MG63 (cell line): ENCODE measurements around the gene MYO7B. TPM values are rescaled to one million over a fixed set of nuclear protein-coding genes. Genes with fewer than 3 reads are reported as not detected.

Experiments
- DNase-seq: peaks from one replicate; pipeline ENCODE4 v3.0.0-alpha.2; 2020
- H3K27me3 ChIP-seq: fragments of 250-450 bp; sonication (Bioruptor Pico); 2 replicates; pipeline ENCODE4 v1.5.1; 2020; ENCODE audit warnings: mild to moderate bottlenecking, moderate library complexity
- H3K36me3 ChIP-seq: fragments of 250-450 bp; sonication (Bioruptor Pico); 2 replicates; pipeline ENCODE4 v1.5.1; 2020; ENCODE audit warnings: mild to moderate bottlenecking, moderate library complexity
- H3K4me3 ChIP-seq: fragments of 250-450 bp; sonication (Bioruptor Pico); 2 replicates; pipeline ENCODE4 v1.5.1; 2020; ENCODE audit warnings: mild to moderate bottlenecking, moderate library complexity
- H3K9me3 ChIP-seq: fragments of 250-450 bp; sonication (Bioruptor Pico); 2 replicates; pipeline ENCODE4 v1.5.1; 2020; ENCODE audit warnings: mild to moderate bottlenecking, moderate library complexity
- total RNA-seq: library from RNA; depleted of rRNA; stranded (reverse); fragments of >200 nt; shearing (Covaris generic); gene quantifications from 2 replicates; pipeline ENCODE4 v1.2.3, GENCODE V29; 2014; ENCODE audit warnings: low replicate concordance

MYO7B gene
- total RNA-seq, 1 experiment from 2014 or later = 0.89 TPM

- no peak overlapping the region for H3K4me3 ChIP-seq
- H3K27me3 ChIP-seq = no peaks in the 10 kb centered on the region
- H3K9me3 ChIP-seq = no peaks in the 10 kb centered on the region
- H3K36me3 ChIP-seq = no peaks in the 10 kb centered on the region
- peak; percentile 80 for DNase-seq
These were observed 114.2 kb downstream of the MYO7B start for GRCh38 chr2:127649684-127650040.

GRCh38 chr2:127650041-127650784 is 114.7 kb downstream of the MYO7B start:
- H3K27me3 ChIP-seq = no peaks in the 10 kb centered on the region
- no peak for DNase-seq
- no peak overlapping the region for H3K4me3 ChIP-seq
- H3K9me3 ChIP-seq = no peaks in the 10 kb centered on the region
- H3K36me3 ChIP-seq = no peaks in the 10 kb centered on the region

GRCh38 chr2:127650785-127651380 is 115.4 kb downstream of the MYO7B start:
- Histone ChIP-seq H3K9me3 (no peaks in the 10 kb centered on the region), H3K4me3 (no peak overlapping the region), H3K27me3 (no peaks in the 10 kb centered on the region), H3K36me3 (no peaks in the 10 kb centered on the region)
- DNase-seq = no peak

GRCh38 chr2:127651381-127651809 is 115.9 kb downstream of the MYO7B start:
- H3K9me3 ChIP-seq = no peaks in the 10 kb centered on the region
- H3K27me3 ChIP-seq = no peaks in the 10 kb centered on the region
- no peak overlapping the region for H3K4me3 ChIP-seq
- no peaks in the 10 kb centered on the region for H3K36me3 ChIP-seq
- DNase-seq = no peak

GRCh38 chr2:127651971-127652550 is 116.6 kb downstream of the MYO7B start:
- DNase-seq = no peak
- H3K27me3 ChIP-seq = no peaks in the 10 kb centered on the region
- no peak overlapping the region for H3K4me3 ChIP-seq
- H3K36me3 ChIP-seq = no peaks in the 10 kb centered on the region
- no peaks in the 10 kb centered on the region for H3K9me3 ChIP-seq

- Histone ChIP-seq H3K27me3 (no peaks in the 10 kb centered on the region), H3K9me3 (no peaks in the 10 kb centered on the region), H3K36me3 (no peaks in the 10 kb centered on the region), H3K4me3 (no peak overlapping the region)
- DNase-seq = no peak
These were observed 117.4 kb downstream of the MYO7B start for GRCh38 chr2:127652786-127653357.

GRCh38 chr2:127653421-127654083 is 118.1 kb downstream of the MYO7B start:
- no peak for DNase-seq
- no peaks in the 10 kb centered on the region for H3K9me3 ChIP-seq
- H3K4me3 ChIP-seq = no peak overlapping the region
- no peaks in the 10 kb centered on the region for H3K27me3 ChIP-seq
- no peaks in the 10 kb centered on the region for H3K36me3 ChIP-seq

- Histone ChIP-seq H3K9me3 (no peaks in the 10 kb centered on the region), H3K27me3 (no peaks in the 10 kb centered on the region), H3K4me3 (no peak overlapping the region), H3K36me3 (no peaks in the 10 kb centered on the region)
- DNase-seq = no peak
These were observed 118.8 kb downstream of the MYO7B start for GRCh38 chr2:127654084-127654837.

GRCh38 chr2:127654838-127655175 is 119.3 kb downstream of the MYO7B start:
- H3K27me3 ChIP-seq = no peaks in the 10 kb centered on the region
- no peaks in the 10 kb centered on the region for H3K9me3 ChIP-seq
- no peaks in the 10 kb centered on the region for H3K36me3 ChIP-seq
- DNase-seq = no peak
- no peak overlapping the region for H3K4me3 ChIP-seq

GRCh38 chr2:127655209-127656073 is 120.0 kb downstream of the MYO7B start:
- Histone ChIP-seq H3K9me3 (no peaks in the 10 kb centered on the region), H3K27me3 (no peaks in the 10 kb centered on the region), H3K36me3 (no peaks in the 10 kb centered on the region), H3K4me3 (no peak overlapping the region)
- DNase-seq = no peak

- Histone ChIP-seq H3K27me3 (no peaks in the 10 kb centered on the region), H3K9me3 (no peaks in the 10 kb centered on the region), H3K4me3 (no peak overlapping the region), H3K36me3 (no peaks in the 10 kb centered on the region)
- no peak for DNase-seq
These were observed 121.2 kb downstream of the MYO7B start for GRCh38 chr2:127656569-127657231.

- Histone ChIP-seq H3K9me3 (no peaks in the 10 kb centered on the region), H3K36me3 (no peaks in the 10 kb centered on the region), H3K27me3 (no peaks in the 10 kb centered on the region), H3K4me3 (no peak overlapping the region)
- no peak for DNase-seq
These were observed 121.7 kb downstream of the MYO7B start for GRCh38 chr2:127657232-127657595.

GRCh38 chr2:127658146-127658545 is 122.7 kb downstream of the MYO7B start:
- no peak for DNase-seq
- no peaks in the 10 kb centered on the region for H3K27me3 ChIP-seq
- no peak overlapping the region for H3K4me3 ChIP-seq
- H3K36me3 ChIP-seq = no peaks in the 10 kb centered on the region
- H3K9me3 ChIP-seq = no peaks in the 10 kb centered on the region

- no peaks in the 10 kb centered on the region for H3K9me3 ChIP-seq
- no peaks in the 10 kb centered on the region for H3K36me3 ChIP-seq
- H3K4me3 ChIP-seq = no peak overlapping the region
- no peaks in the 10 kb centered on the region for H3K27me3 ChIP-seq
- no peak for DNase-seq
These were observed 123.3 kb downstream of the MYO7B start for GRCh38 chr2:127658641-127659407.
